Subcutaneous adipose tissue (tissue), 4 donors: ENCODE results near the gene SGCA. TPM values are rescaled to one million over a fixed set of nuclear protein-coding genes. Genes with fewer than 3 reads are reported as not detected.

ENCODE experiments used
- total RNA-seq, 4 donors: library from RNA; depleted of rRNA; stranded (reverse); fragments of >200 nt; gene quantifications; one replicate each; pipeline ENCODE4 v1.1.0, GENCODE V29; 2016
- TF ChIP-seq, protein P1 (sequence below): fragments of 450-650 bp; IDR thresholded peaks from one replicate; pipeline ENCODE4 v1.5.1; 2016; ENCODE audit warnings: low read depth, mild to moderate bottlenecking, control low read depth, antibody characterized with exemption, moderate library complexity

Gene SGCA
- total RNA-seq, 4 donors from 2014 or later = 4.4 TPM; not detected in 3

DNA sequence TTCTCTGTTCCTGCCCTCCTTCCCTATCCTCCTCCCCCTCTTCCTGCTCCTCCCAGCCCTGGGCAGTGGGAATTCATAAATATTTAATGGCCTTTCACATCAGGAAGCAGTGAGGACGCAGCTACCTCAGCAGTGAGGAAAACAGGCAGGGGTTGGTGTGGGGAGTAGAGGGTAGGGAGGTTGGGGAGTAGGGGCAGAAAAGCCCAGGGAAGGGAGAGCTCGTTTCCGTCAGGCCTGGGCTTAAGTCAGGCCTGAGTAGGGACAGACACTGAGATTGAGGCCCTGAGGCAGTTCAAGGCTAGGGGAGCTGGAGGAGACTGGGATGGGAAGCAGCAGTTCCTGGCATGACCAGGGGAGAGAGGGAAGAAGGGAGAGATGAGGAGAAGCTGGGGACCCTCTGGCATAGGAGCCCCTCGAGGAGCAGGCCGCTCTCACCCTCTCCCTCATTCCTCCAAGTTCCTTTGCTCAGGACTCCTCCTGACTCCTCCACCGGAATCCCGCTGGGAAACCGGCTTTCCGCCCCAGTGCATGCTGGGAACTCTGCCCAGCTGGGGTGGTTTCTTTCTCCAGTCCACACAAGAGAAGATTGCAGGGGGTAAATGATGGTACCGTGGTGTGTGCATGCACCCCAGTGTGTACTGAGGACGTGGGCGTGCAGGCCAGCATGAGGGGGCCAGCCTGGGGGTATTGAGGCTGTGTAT, 42.0 kb upstream of the SGCA start:
- TF ChIP-seq, protein P1, sequence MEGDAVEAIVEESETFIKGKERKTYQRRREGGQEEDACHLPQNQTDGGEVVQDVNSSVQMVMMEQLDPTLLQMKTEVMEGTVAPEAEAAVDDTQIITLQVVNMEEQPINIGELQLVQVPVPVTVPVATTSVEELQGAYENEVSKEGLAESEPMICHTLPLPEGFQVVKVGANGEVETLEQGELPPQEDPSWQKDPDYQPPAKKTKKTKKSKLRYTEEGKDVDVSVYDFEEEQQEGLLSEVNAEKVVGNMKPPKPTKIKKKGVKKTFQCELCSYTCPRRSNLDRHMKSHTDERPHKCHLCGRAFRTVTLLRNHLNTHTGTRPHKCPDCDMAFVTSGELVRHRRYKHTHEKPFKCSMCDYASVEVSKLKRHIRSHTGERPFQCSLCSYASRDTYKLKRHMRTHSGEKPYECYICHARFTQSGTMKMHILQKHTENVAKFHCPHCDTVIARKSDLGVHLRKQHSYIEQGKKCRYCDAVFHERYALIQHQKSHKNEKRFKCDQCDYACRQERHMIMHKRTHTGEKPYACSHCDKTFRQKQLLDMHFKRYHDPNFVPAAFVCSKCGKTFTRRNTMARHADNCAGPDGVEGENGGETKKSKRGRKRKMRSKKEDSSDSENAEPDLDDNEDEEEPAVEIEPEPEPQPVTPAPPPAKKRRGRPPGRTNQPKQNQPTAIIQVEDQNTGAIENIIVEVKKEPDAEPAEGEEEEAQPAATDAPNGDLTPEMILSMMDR = no peak

DNA sequence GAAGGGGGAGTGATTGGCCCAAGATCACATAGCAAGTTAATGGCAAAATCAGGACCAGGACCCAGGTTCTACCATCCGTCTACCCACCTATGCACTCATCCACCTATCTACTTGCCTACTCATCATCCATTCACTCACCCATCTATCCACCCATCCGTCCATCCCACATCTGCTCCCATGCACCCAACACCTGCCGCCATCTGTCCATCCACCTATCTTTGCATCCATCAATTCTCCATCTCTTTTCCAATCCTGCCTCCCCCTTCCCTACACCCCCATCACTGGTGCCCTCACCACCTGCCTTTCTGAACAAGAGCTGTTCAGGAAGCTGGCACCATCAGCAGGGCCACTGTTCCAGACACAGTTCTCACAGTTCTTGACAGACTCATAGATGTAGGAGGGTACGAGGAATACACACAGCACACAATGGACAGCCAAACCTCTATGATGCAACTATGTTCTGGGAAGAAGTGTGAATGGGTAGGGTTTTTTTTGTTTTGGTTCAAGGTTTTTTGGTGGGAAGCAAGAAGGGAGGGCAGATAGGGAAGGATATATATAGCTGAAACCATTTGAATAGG, 40.3 kb upstream of the SGCA start:
- TF ChIP-seq, protein P1 = no peak

DNA sequence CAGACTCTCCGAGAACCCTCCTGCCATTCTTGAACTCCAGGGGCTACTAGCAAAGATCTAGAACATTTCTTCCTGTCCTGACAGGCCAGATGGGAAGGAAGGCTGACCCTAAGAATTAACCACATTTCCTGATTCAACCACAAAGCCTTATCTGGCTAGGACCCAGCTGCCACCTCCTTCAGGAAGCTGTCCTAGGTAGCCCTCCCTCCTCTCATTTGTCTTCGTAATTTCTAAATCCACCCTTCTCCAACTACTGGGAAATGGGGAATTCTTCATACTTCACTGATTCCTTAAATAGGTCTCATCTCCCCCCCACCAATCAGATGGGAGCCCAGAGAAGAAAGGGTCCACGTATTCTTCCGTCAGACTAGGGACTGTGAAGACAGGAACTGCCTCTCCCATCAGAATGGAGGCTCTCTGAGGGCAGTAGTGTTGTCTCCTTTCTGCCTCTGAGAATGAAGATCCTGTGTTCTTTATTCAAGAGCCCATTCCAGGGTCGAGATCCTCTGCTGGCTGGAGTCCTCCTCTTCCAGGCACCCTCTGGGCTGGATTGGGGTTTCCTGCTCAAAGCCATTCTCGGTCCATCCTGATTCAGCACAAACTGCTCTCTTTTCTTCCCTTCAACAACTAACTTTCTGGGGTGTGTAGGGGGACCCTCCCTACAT, 38.0 kb upstream of the SGCA start:
- TF ChIP-seq, protein P1 = no peak

DNA sequence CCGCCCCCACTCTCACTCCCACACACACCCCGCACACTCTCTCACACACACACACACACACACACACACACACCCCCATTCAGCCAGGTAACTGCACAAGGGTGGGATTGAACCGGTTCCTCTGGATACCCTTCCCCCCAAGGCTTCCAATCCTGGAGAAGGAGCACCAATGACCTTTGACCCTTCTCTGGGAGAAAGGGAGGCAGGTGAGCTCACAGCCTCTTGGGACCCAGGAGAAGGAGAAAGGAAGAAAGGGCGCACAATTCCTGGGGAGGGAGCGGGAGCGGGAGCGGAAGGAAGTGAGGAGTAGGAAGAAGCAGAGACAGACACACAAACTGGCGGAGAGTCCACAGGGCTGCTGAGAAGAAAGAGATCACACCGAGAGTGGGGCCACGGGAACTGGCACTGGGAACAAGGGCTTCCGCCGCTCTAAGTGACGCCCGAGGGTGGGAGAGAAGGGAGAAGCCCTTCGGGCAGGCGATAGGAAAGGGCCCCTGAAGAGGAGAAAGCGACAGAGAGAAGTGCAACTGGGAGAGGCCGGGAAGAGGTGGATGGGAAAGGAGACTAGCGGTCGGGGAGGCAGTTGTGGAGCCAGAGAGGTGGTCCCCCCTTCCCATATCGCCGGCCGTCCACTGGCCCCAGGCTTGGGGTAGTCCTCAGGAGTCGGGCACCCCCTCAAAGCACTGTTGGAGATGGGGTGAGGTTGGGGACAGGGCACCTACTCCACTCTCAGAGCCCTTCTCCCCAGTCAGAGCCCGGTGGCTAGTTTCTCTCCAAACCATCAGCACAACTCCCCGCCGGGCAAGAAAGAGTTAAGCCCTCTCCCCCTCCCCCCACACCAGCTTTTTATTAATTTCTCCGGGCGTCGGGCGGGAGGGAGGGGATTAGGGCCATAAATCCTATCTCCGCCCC, 37.1 kb upstream of the SGCA start:
- TF ChIP-seq, protein P1 = no peak

DNA sequence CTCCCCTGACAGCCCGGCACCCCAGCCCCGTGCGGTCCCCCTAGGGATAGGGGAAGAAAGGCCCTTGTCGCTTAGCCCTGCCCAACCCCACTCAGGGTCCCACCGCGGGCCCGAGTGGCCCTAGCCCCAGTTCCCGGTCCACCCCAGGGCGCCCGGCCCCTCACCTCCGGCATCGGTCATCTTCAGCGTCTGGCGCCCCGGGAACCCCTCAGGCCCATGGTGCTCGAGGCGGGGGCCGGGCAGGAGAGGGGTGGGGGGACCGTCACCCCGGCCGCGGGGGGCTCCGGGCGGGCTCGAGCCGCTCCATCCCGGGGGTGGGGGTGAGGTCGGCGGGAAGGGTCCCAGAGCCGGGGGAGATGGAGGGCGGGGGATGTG, 36.5 kb upstream of the SGCA start:
- TF ChIP-seq, protein P1 = no peak

DNA sequence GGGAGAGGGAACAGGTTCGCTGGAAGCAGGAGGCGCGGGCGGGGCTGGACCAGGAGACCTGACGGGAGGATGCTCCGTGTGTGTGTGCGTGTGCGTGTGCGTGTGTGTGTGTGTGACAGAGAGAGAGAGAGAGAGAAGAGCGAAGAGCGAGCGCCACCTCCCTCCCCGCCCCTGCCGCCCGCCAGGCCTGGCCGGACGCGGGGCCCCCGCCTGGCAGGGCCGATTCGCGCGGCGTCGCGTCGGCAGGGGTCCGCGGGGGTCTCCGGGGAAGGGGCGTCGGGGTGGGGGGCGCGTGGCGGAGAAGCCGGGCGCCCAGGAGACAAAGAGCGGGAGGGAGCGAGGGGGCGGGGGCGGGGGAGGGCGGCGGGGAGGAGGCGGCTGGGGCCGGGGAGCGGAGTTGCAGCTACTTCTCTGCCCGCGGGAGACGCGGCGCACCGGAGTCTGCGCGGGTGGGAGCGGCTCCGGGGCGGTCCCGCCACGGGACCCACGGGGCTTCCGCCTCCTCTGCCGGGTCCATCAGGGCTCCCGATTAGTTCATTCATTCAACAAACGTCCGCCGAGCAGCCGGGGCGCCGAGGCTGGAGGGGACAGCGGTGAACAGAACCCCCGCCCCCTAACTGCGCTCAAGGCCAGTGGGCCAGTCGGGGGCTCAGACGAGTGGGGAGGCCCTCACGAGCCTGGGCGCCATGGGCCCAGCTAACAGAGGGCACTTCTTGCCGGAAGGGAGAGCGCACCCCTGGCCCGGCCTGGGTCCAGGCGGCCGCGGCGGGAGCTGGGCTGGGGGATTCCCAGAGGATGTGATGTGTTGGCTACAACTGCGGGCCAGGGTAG, 35.9 kb upstream of the SGCA start, which contains the start of gene SAMD14:
Gene SAMD14 (minus strand): TSS at position 433 of the 831 bp plus-strand sequence. CDS start 5,201 bp downstream, outside the sequence.
- TF ChIP-seq, protein P1 = no peak
